ENCODE results near the gene SH3BP5L. TPM values are rescaled to one million over a fixed set of nuclear protein-coding genes. Genes with fewer than 3 reads are reported as not detected.

Gene SH3BP5L
- total and polyA plus RNA-seq, 2 donors: 15.0 to 16.1 TPM

DNA sequence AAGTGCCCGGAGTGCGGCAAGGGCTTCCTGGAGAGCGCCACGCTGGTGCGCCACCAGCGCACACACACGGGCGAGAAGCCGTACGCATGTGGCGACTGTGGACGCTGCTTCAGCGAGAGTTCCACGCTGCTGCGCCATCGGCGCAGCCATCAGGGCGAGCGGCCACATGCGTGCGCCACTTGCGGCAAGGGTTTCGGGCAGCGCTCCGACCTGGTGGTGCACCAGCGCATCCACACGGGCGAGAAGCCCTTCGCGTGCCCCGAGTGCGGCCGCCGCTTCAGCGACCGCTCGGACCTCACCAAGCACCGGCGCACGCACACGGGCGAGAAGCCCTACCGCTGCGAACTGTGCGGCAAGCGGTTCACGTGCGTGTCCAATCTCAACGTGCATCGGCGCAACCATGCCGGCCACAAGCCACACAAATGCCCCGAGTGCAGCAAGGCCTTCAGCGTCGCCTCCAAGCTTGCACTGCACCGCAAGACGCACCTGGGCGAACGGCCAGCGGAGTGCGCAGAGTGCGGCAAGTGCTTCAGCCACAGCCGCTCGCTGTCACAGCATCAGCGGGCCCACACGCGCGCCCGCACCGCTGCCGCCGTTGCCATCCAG, 22.3 kb upstream of the SH3BP5L start:
- Histone ChIP-seq H3K27me3 (ENCODE audit: control insufficient read depth in 2 of 2, insufficient read depth in 1 of 2, low read length in 1 of 2) (no peaks in the 10 kb centered on the region), H3K4me3 (ENCODE audit: low read length in 2 of 2) (no peak overlapping the region), H3K36me3 (ENCODE audit: control insufficient read depth in 2 of 2, insufficient read depth in 2 of 2, low read length in 1 of 2) (peaks cover 73 to 84% of the 10 kb centered on the region in 2 donors), H3K4me1 (ENCODE audit: control insufficient read depth in 2 of 2, insufficient read depth in 2 of 2, low read length in 2 of 2) (peaks cover 4 to 19% of the 10 kb centered on the region in 2 donors), H3K27ac (ENCODE audit: low read depth in 1 of 2, low read length in 1 of 2) (no peak overlapping the region), H3K9me3 (ENCODE audit: control insufficient read depth in 2 of 2, insufficient read depth in 1 of 2, low read length in 1 of 2) (peaks cover 0 to 4% of the 10 kb centered on the region in 2 donors)
- WGBS: 99% methylated on average over 72 of the region's 72 CpGs
- DNase-seq (ENCODE audit: low read depth in 6 of 9, low spot score in 9 of 9): no peak

DNA sequence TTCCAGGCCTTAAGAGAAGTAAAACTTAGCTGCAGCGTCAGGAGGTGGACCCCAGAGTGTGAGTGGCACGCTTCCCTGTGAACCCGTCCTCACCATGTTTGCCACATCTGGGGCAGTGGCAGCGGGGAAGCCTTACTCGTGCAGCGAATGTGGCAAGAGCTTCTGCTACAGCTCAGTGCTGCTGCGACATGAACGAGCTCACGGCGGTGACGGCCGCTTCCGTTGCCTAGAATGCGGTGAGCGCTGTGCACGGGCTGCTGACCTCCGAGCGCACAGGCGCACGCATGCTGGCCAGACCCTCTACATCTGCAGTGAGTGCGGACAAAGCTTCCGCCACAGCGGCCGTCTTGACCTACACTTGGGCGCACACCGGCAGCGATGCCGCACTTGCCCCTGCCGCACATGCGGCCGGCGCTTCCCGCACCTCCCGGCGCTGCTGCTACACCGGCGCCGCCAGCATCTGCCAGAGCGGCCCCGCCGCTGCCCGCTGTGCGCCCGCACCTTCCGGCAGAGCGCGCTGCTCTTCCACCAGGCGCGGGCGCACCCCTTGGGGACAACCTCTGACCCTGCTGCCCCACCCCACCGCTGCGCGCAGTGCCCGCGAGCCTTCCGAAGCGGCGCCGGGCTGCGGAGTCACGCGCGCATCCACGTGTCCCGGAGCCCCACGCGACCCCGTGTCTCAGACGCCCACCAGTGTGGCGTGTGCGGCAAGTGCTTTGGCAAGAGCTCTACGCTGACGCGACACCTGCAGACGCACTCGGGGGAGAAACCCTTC, 21.7 kb upstream of the SH3BP5L start:
- WGBS: 98% methylated on average over 76 of the region's 76 CpGs
- H3K4me1 ChIP-seq (ENCODE audit: control insufficient read depth in 2 of 2, insufficient read depth in 2 of 2, low read length in 2 of 2): peaks cover 4 to 14% of the 10 kb centered on the region in 2 donors
- no peak for DNase-seq (ENCODE audit: low read depth in 6 of 9, low spot score in 9 of 9)
- H3K4me3 ChIP-seq (ENCODE audit: low read length in 2 of 2): no peak overlapping the region
- H3K36me3 ChIP-seq (ENCODE audit: control insufficient read depth in 2 of 2, insufficient read depth in 2 of 2, low read length in 1 of 2): peaks cover 79 to 83% of the 10 kb centered on the region in 2 donors
- peaks cover 0 to 4% of the 10 kb centered on the region in 2 donors for H3K9me3 ChIP-seq (ENCODE audit: control insufficient read depth in 2 of 2, insufficient read depth in 1 of 2, low read length in 1 of 2)
- H3K27me3 ChIP-seq (ENCODE audit: control insufficient read depth in 2 of 2, insufficient read depth in 1 of 2, low read length in 1 of 2): no peaks in the 10 kb centered on the region
- no peak overlapping the region for H3K27ac ChIP-seq (ENCODE audit: low read depth in 1 of 2, low read length in 1 of 2)

DNA sequence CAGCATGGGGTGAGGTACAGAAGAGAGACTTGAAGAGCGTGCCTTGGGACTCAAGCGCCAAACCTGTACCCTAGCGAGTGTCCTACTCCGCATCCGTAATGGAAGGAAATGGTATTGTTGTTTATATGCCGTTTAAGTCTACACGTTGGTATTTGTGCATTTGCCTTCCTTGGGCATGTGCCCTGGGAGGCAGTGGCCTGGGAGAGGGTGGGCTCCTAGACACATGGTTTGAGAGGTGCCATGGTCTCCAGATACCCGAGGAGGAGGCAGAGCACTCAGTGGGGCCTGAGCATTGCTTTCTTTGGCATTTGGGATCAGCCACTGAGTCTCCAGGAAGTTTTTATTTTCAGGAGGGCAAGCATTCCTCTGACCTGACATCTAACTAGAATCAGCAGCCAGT, 18.8 kb upstream of the SH3BP5L start:
- no peak for DNase-seq (ENCODE audit: low read depth in 6 of 9, low spot score in 9 of 9)
- WGBS: 96% methylated on average over 8 of the region's 8 CpGs
- Histone ChIP-seq H3K27me3 (ENCODE audit: control insufficient read depth in 2 of 2, insufficient read depth in 1 of 2, low read length in 1 of 2) (no peaks in the 10 kb centered on the region), H3K36me3 (ENCODE audit: control insufficient read depth in 2 of 2, insufficient read depth in 2 of 2, low read length in 1 of 2) (peaks cover 58 to 63% of the 10 kb centered on the region in 2 donors), H3K4me1 (ENCODE audit: control insufficient read depth in 2 of 2, insufficient read depth in 2 of 2, low read length in 2 of 2) (peaks cover 0 to 14% of the 10 kb centered on the region in 2 donors), H3K4me3 (ENCODE audit: low read length in 2 of 2) (no peak overlapping the region), H3K9me3 (ENCODE audit: control insufficient read depth in 2 of 2, insufficient read depth in 1 of 2, low read length in 1 of 2) (no peaks in the 10 kb centered on the region), H3K27ac (ENCODE audit: low read depth in 1 of 2, low read length in 1 of 2) (no peak overlapping the region)

DNA sequence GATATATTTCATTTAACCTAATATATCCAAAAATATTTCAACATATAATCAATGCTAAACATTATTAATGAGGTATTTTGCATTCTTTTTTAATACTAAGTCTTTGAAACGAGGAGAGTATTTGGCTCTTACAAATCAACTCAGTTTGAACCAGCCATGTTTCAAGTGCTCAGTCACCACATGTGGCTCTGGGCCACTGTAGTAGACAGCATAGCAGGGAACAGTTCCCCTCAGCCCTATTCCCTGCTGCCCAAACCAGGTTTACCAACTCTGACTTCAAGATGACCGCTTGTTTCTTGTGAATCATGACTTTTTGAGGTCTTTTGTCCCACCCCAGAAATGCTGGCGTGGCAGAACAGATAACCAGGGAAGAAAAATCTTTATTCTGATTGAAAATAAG, 18.0 kb upstream of the SH3BP5L start:
- Histone ChIP-seq H3K9me3 (ENCODE audit: control insufficient read depth in 2 of 2, insufficient read depth in 1 of 2, low read length in 1 of 2) (no peaks in the 10 kb centered on the region), H3K36me3 (ENCODE audit: control insufficient read depth in 2 of 2, insufficient read depth in 2 of 2, low read length in 1 of 2) (peaks cover 50 to 55% of the 10 kb centered on the region in 2 donors), H3K4me1 (ENCODE audit: control insufficient read depth in 2 of 2, insufficient read depth in 2 of 2, low read length in 2 of 2) (peaks cover 4 to 21% of the 10 kb centered on the region in 2 donors), H3K27me3 (ENCODE audit: control insufficient read depth in 2 of 2, insufficient read depth in 1 of 2, low read length in 1 of 2) (no peaks in the 10 kb centered on the region), H3K27ac (ENCODE audit: low read depth in 1 of 2, low read length in 1 of 2) (no peak overlapping the region), H3K4me3 (ENCODE audit: low read length in 2 of 2) (no peak overlapping the region)
- whole genome bisulfite sequencing: 65% methylated on average over 3 of the region's 3 CpGs
- DNase-seq (ENCODE audit: low read depth in 6 of 9, low spot score in 9 of 9): no peak

DNA sequence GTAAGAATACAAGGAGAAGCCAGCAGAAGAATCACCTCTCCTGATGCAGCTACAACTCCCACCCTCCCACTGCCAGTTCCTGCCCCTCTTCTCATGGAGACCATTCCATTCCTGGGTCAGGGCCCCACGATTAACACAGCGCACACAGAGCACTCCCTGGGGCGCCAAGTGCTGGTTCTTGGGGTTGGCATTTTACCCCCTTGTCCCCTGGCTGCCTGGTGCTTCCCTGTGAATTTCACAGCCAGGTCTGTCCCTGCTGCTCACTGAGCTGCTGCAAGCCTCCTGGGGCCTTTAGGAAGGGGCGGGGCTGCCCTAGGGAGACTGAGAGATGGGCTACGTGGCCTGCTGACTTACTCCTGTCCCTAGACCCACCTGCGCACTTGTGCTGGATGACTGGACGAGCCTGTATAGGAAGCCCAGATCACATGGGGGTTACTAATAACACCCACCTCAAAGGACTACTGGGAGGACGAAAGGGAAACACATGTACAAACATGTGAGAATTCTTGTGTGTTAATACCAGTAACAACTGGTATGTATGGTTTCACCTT, 17.1 kb upstream of the SH3BP5L start:
- Histone ChIP-seq H3K4me3 (ENCODE audit: low read length in 2 of 2) (no peak overlapping the region), H3K27ac (ENCODE audit: low read depth in 1 of 2, low read length in 1 of 2) (no peak overlapping the region), H3K36me3 (ENCODE audit: control insufficient read depth in 2 of 2, insufficient read depth in 2 of 2, low read length in 1 of 2) (peaks cover 42 to 47% of the 10 kb centered on the region in 2 donors), H3K27me3 (ENCODE audit: control insufficient read depth in 2 of 2, insufficient read depth in 1 of 2, low read length in 1 of 2) (no peaks in the 10 kb centered on the region), H3K9me3 (ENCODE audit: control insufficient read depth in 2 of 2, insufficient read depth in 1 of 2, low read length in 1 of 2) (no peaks in the 10 kb centered on the region), H3K4me1 (ENCODE audit: control insufficient read depth in 2 of 2, insufficient read depth in 2 of 2, low read length in 2 of 2) (peaks cover 4 to 21% of the 10 kb centered on the region in 2 donors)
- DNase-seq (ENCODE audit: low read depth in 6 of 9, low spot score in 9 of 9): no peak
- WGBS: 97% methylated on average over 8 of the region's 8 CpGs

DNA sequence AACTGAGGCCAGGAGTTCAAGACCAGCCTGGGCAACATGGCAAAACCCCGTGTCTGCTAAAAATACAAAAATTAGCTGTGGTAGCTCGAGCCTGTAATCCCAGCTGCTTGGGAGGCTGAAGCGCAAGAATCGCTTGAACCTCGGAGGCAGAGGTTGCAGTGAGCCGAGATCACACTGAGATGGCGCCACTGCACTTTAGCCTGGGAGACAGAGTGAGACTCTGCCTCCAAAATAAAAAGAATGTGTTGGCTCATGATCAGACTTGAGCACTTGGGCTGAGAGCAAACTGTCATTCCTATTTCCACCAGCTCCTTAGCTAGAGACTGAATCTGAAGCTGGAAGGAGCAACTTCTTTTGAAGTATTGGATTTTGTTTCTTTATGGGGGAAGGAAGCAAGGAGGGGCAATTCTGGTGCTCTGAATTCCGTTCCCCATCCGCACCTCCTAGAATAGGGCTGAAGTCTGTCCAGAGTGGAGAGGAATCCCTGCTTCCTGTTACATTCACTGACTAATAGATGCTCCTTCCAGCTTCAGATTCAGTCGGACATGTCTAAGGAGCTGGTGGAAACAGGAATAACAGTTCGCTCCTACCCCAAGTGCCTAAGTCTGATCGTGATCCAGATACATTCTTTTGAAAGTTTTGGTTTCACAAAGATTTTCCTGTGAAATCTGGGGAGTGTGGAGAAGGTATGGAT, 16.1 kb upstream of the SH3BP5L start:
- H3K4me1 ChIP-seq (ENCODE audit: control insufficient read depth in 2 of 2, insufficient read depth in 2 of 2, low read length in 2 of 2): peaks cover 7 to 28% of the 10 kb centered on the region in 2 donors
- no peak overlapping the region for H3K27ac ChIP-seq (ENCODE audit: low read depth in 1 of 2, low read length in 1 of 2)
- H3K27me3 ChIP-seq (ENCODE audit: control insufficient read depth in 2 of 2, insufficient read depth in 1 of 2, low read length in 1 of 2): no peaks in the 10 kb centered on the region
- no peaks in the 10 kb centered on the region for H3K9me3 ChIP-seq (ENCODE audit: control insufficient read depth in 2 of 2, insufficient read depth in 1 of 2, low read length in 1 of 2)
- no peak overlapping the region for H3K4me3 ChIP-seq (ENCODE audit: low read length in 2 of 2)
- 76% methylated on average over 12 of the region's 12 CpGs for whole genome bisulfite sequencing
- peaks cover 32 to 40% of the 10 kb centered on the region in 2 donors for H3K36me3 ChIP-seq (ENCODE audit: control insufficient read depth in 2 of 2, insufficient read depth in 2 of 2, low read length in 1 of 2)
- DNase-seq (ENCODE audit: low read depth in 6 of 9, low spot score in 9 of 9): peak in 3 of 9 donors; percentile 41 to 74 (median 63)

DNA sequence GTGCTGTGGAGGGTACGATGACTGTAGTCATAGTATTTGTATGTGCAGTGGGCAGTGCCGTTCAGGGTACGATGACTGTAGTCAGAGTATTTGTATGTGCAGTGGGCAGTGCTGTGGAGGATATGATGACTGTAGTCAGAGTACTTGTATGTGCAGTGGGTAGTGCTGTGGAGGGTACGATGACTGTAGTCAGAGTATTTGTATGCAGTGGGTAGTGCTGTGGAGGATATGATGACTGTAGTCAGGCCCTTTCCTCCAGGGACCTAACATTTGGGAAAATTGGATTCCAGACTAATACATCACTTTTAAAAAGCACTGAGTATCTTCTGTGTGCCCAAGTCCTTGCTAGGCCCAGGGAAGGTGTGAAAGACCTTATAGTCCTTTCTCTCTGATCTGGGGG, 15.2 kb upstream of the SH3BP5L start:
- H3K4me1 ChIP-seq (ENCODE audit: control insufficient read depth in 2 of 2, insufficient read depth in 2 of 2, low read length in 2 of 2): peaks cover 7 to 28% of the 10 kb centered on the region in 2 donors
- H3K4me3 ChIP-seq (ENCODE audit: low read length in 2 of 2): no peak overlapping the region
- DNase-seq (ENCODE audit: low read depth in 6 of 9, low spot score in 9 of 9): no peak
- H3K9me3 ChIP-seq (ENCODE audit: control insufficient read depth in 2 of 2, insufficient read depth in 1 of 2, low read length in 1 of 2): no peaks in the 10 kb centered on the region
- H3K27ac ChIP-seq (ENCODE audit: low read depth in 1 of 2, low read length in 1 of 2): peak overlapping the region in 1 of 2 donors; percentile 11
- 98% methylated on average over 4 of the region's 4 CpGs for WGBS
- H3K27me3 ChIP-seq (ENCODE audit: control insufficient read depth in 2 of 2, insufficient read depth in 1 of 2, low read length in 1 of 2): no peaks in the 10 kb centered on the region
- H3K36me3 ChIP-seq (ENCODE audit: control insufficient read depth in 2 of 2, insufficient read depth in 2 of 2, low read length in 1 of 2): peaks cover 23 to 31% of the 10 kb centered on the region in 2 donors

DNA sequence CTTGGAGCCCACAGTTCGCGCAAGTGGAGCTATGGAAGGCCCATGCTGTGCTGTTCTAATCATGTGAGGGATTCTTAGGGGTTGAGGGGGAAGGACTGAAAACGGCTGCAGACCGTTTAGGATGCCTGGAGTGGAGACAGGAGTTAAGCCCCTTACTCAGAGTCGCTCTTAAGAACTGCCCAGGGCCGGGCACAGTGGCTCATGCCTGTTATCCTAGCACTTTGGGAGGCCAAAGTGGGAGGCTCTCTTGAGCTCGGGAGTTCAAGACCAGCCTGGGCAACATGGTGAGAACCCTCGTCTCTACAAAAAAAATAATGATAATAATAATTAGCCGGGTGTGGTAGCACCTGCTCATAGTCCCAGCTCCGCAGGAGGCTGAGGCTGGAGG, 13.4 kb upstream of the SH3BP5L start:
- peaks cover 6 to 13% of the 10 kb centered on the region in 2 donors for H3K36me3 ChIP-seq (ENCODE audit: control insufficient read depth in 2 of 2, insufficient read depth in 2 of 2, low read length in 1 of 2)
- no peaks in the 10 kb centered on the region for H3K9me3 ChIP-seq (ENCODE audit: control insufficient read depth in 2 of 2, insufficient read depth in 1 of 2, low read length in 1 of 2)
- no peaks in the 10 kb centered on the region for H3K27me3 ChIP-seq (ENCODE audit: control insufficient read depth in 2 of 2, insufficient read depth in 1 of 2, low read length in 1 of 2)
- H3K4me3 ChIP-seq (ENCODE audit: low read length in 2 of 2): peak overlapping the region; percentile 80 to 95
- DNase-seq (ENCODE audit: low read depth in 6 of 9, low spot score in 9 of 9): no peak
- peak overlapping the region; percentile 93 to 99 for H3K27ac ChIP-seq (ENCODE audit: low read depth in 1 of 2, low read length in 1 of 2)
- 22% methylated on average over 10 of the region's 10 CpGs for WGBS
- H3K4me1 ChIP-seq (ENCODE audit: control insufficient read depth in 2 of 2, insufficient read depth in 2 of 2, low read length in 2 of 2): peaks cover 7 to 28% of the 10 kb centered on the region in 2 donors

Data from thymus (tissue), 11 donors.